Muscle layer of colon (tissue), 2 donors: ENCODE data around the gene C1QTNF3.
"Not testable (repeated sequence)": the region's sequence is repeated elsewhere in the genome, so short reads cannot be mapped to it uniquely, and the experiment has no call there.

Experiments used
- H3K27ac ChIP-seq: one replicate; pipeline ENCODE4 v1.7.0; 2013; ENCODE audit warnings: low read depth, mild to moderate bottlenecking, low read length, moderate library complexity
- H3K27me3 ChIP-seq, 2 donors: one replicate each; pipeline ENCODE4 v1.7.0; 2013; ENCODE audit warnings: low read length in 2 of 2, mild to moderate bottlenecking in 2 of 2; ENCODE audit not compliant: insufficient read depth in 2 of 2, control insufficient read depth in 1 of 2
- H3K36me3 ChIP-seq: one replicate; pipeline ENCODE4 v1.7.0; 2013; ENCODE audit warnings: mild to moderate bottlenecking, low read length; ENCODE audit not compliant: insufficient read depth
- H3K4me1 ChIP-seq: one replicate; pipeline ENCODE4 v1.7.0; 2013; ENCODE audit warnings: mild to moderate bottlenecking, low read length; ENCODE audit not compliant: insufficient read depth
- H3K4me3 ChIP-seq, 2 donors: one replicate each; pipeline ENCODE4 v1.7.0; 2013; ENCODE audit warnings: low read length in 2 of 2, low read depth in 1 of 2, mild to moderate bottlenecking in 1 of 2, moderate library complexity in 1 of 2
- H3K9ac ChIP-seq: one replicate; pipeline ENCODE4 v1.7.0; 2013; ENCODE audit warnings: low read length
- H3K9me3 ChIP-seq: one replicate; pipeline ENCODE4 v1.7.0; 2013; ENCODE audit warnings: mild to moderate bottlenecking, low read length
- donor health status: abdominal sarcoma.
- donor health status: Adenocarcinoma of cecum.

The C1QTNF3 gene

GRCh38 chr5:34035756-34036155 is 7.3 kb downstream of the C1QTNF3 start:
- no peaks in the 10 kb centered on the region for H3K27me3 ChIP-seq
- no peaks in the 10 kb centered on the region for H3K4me1 ChIP-seq
- no peak overlapping the region for H3K27ac ChIP-seq
- no peak overlapping the region for H3K9ac ChIP-seq
- peaks cover 8% of the 10 kb centered on the region for H3K36me3 ChIP-seq
- H3K9me3 ChIP-seq = no peaks in the 10 kb centered on the region
- no peak overlapping the region for H3K4me3 ChIP-seq

- Histone ChIP-seq H3K27ac (no peak overlapping the region), H3K4me3 (no peak overlapping the region), H3K9me3 (no peaks in the 10 kb centered on the region), H3K36me3 (peaks cover 8% of the 10 kb centered on the region), H3K9ac (no peak overlapping the region), H3K4me1 (no peaks in the 10 kb centered on the region), H3K27me3 (no peaks in the 10 kb centered on the region)
Observed at GRCh38 chr5:34034534-34035327, 8.3 kb downstream of the C1QTNF3 start.

GRCh38 chr5:34031966-34032365 is 11.0 kb downstream of the C1QTNF3 start:
- H3K4me3 ChIP-seq = no peak overlapping the region

GRCh38 chr5:34031117-34031516 is 11.9 kb downstream of the C1QTNF3 start:
- H3K4me1 ChIP-seq = no peaks in the 10 kb centered on the region
- H3K36me3 ChIP-seq = peaks cover 8% of the 10 kb centered on the region
- H3K27ac ChIP-seq = no peak overlapping the region
- no peaks in the 10 kb centered on the region for H3K27me3 ChIP-seq
- no peak overlapping the region for H3K9ac ChIP-seq
- no peaks in the 10 kb centered on the region for H3K9me3 ChIP-seq
- no peak overlapping the region for H3K4me3 ChIP-seq

More at GRCh38 chr5:34031966-34032365, 11.0 kb downstream of the C1QTNF3 start:
- no peak overlapping the region for H3K27ac ChIP-seq
- no peaks in the 10 kb centered on the region for H3K4me1 ChIP-seq
- peaks cover 8% of the 10 kb centered on the region for H3K36me3 ChIP-seq
- H3K9me3 ChIP-seq = no peaks in the 10 kb centered on the region
- no peaks in the 10 kb centered on the region for H3K27me3 ChIP-seq
- H3K9ac ChIP-seq = no peak overlapping the region

GRCh38 chr5:34030585-34030984 is 12.4 kb downstream of the C1QTNF3 start:
- H3K27ac ChIP-seq, H3K36me3 ChIP-seq, H3K27me3 ChIP-seq, H3K9ac ChIP-seq, H3K4me3 ChIP-seq, H3K4me1 ChIP-seq, H3K9me3 ChIP-seq: not testable (repeated sequence)

- Histone ChIP-seq H3K36me3 (peaks cover 3% of the 10 kb centered on the region), H3K9ac (no peak overlapping the region), H3K4me3 (no peak overlapping the region)
Observed at GRCh38 chr5:34030048-34030447, 13.0 kb downstream of the C1QTNF3 start.

GRCh38 chr5:34028349-34028748 is 14.7 kb downstream of the C1QTNF3 start:
- Histone ChIP-seq H3K4me1 (no peaks in the 10 kb centered on the region), H3K36me3 (peaks cover 3% of the 10 kb centered on the region), H3K27me3 (no peaks in the 10 kb centered on the region), H3K9ac (no peak overlapping the region), H3K27ac (no peak overlapping the region), H3K4me3 (no peak overlapping the region), H3K9me3 (no peaks in the 10 kb centered on the region)

More at GRCh38 chr5:34030048-34030447, 13.0 kb downstream of the C1QTNF3 start:
- no peaks in the 10 kb centered on the region for H3K27me3 ChIP-seq
- no peaks in the 10 kb centered on the region for H3K9me3 ChIP-seq
- no peaks in the 10 kb centered on the region for H3K4me1 ChIP-seq
- H3K27ac ChIP-seq = no peak overlapping the region

GRCh38 chr5:34026089-34026761 is 16.8 kb downstream of the C1QTNF3 start:
- Histone ChIP-seq H3K9ac (no peak overlapping the region), H3K36me3 (peaks cover 6% of the 10 kb centered on the region), H3K4me1 (no peaks in the 10 kb centered on the region), H3K27me3 (no peaks in the 10 kb centered on the region), H3K27ac (no peak overlapping the region), H3K4me3 (no peak overlapping the region), H3K9me3 (no peaks in the 10 kb centered on the region)

GRCh38 chr5:34022121-34022705 is 20.8 kb downstream of the C1QTNF3 start:
- Histone ChIP-seq H3K36me3 (peaks cover 6% of the 10 kb centered on the region), H3K9ac (no peak overlapping the region), H3K4me1 (no peaks in the 10 kb centered on the region), H3K4me3 (no peak overlapping the region), H3K27ac (no peak overlapping the region), H3K9me3 (no peaks in the 10 kb centered on the region), H3K27me3 (no peaks in the 10 kb centered on the region)

- Histone ChIP-seq H3K9me3 (no peaks in the 10 kb centered on the region), H3K36me3 (peaks cover 6% of the 10 kb centered on the region), H3K4me1 (peaks cover 1% of the 10 kb centered on the region), H3K27me3 (no peaks in the 10 kb centered on the region), H3K9ac (no peak overlapping the region), H3K4me3 (no peak overlapping the region), H3K27ac (no peak overlapping the region)
Observed at GRCh38 chr5:34021334-34021733, 21.7 kb downstream of the C1QTNF3 start.

- Histone ChIP-seq H3K9me3 (no peaks in the 10 kb centered on the region), H3K4me3 (no peak overlapping the region), H3K27me3 (no peaks in the 10 kb centered on the region), H3K9ac (no peak overlapping the region), H3K4me1 (peaks cover 8% of the 10 kb centered on the region), H3K27ac (no peak overlapping the region), H3K36me3 (peaks cover 6% of the 10 kb centered on the region)
Observed at GRCh38 chr5:34020726-34021125, 22.3 kb downstream of the C1QTNF3 start.
